Endothelial cell of umbilical vein (primary cell): ENCODE results near the gene LAMC3. TPM values are rescaled to one million over a fixed set of nuclear protein-coding genes. Genes with fewer than 3 reads are reported as not detected.

ENCODE experiments used
- BruUV-seq: library from RNA; stranded (reverse); fragments of 400-500 nt; replicated peaks from 2 replicates; lab custom pipeline; 2021; lab: Mats Ljungman, UMichigan
- CTCF ChIA-PET: fragments of 300-600, 350-600 bp; sonication (Branson Sonifier 250); formaldehyde crosslinking; loops from one replicate; lab custom pipeline; 2021; ENCODE audit warnings: antibody characterized with exemption, inconsistent platforms; lab: Charles Lee
- POLR2A ChIA-PET: fragments of 300-600, 350-600 bp; sonication (Branson Sonifier 250); formaldehyde crosslinking; loops from one replicate; lab custom pipeline; 2021; ENCODE audit warnings: antibody characterized with exemption, inconsistent platforms; lab: Charles Lee
- DNase-seq: peaks from one replicate; pipeline ENCODE4 v3.0.0-alpha.2; 2011; ENCODE audit warnings: low read depth, low spot score
- FAIRE-seq: peaks from 2 replicates; lab custom pipeline; 2011; peaks lifted over from hg19 to GRCh38; lab: Jason Lieb, UNC
- H2AFZ ChIP-seq: 2 replicates; pipeline ENCODE4 v1.6.0; 2012; ENCODE audit warnings: low read depth, low read length, control low read depth, inconsistent platforms
- H3K27ac ChIP-seq: 2 replicates; pipeline ENCODE4 v1.5.1; 2011; ENCODE audit warnings: low read depth, mild to moderate bottlenecking, control low read depth, low read length, moderate library complexity; ENCODE audit not compliant: insufficient read depth
- H3K27me3 ChIP-seq, 2 experiments: 2 replicates each; pipeline versions ENCODE4 v1.6.0 to v1.6.1; 2011; ENCODE audit warnings: low read length in 2 of 2, mixed read lengths in 1 of 2; ENCODE audit not compliant: control insufficient read depth in 2 of 2, insufficient read depth in 2 of 2
- H3K36me3 ChIP-seq, 2 experiments: 2 replicates in 1 of 2; 3 replicates in 1 of 2; pipeline ENCODE4 v1.5.1; 2011; ENCODE audit warnings: low read length in 2 of 2, mild to moderate bottlenecking in 1 of 2, moderate library complexity in 1 of 2; ENCODE audit not compliant: control insufficient read depth in 2 of 2, insufficient read depth in 2 of 2; ENCODE audit errors: extremely low read depth in 1 of 2
- H3K4me1 ChIP-seq: 3 replicates; pipeline ENCODE4 v1.5.1; 2011; ENCODE audit warnings: mild to moderate bottlenecking, low read length; ENCODE audit not compliant: control insufficient read depth, insufficient read depth; ENCODE audit errors: extremely low read depth
- H3K4me2 ChIP-seq: 2 replicates; pipeline ENCODE4 v1.6.1; 2011; ENCODE audit warnings: low read length, control low read depth, mixed read lengths; ENCODE audit not compliant: insufficient read depth
- H3K4me3 ChIP-seq, 3 experiments: fragments of 200-600 bp in 1 of 3; sonication (generic), shearing (Covaris generic) in 1 of 3; replicated peaks in 1 of 3; 2 replicates each; pipeline ENCODE4 v1.5.1; 2011 to 2016; ENCODE audit warnings: control low read depth in 3 of 3, low read length in 3 of 3, mild to moderate bottlenecking in 2 of 3, inconsistent platforms in 1 of 3, low read depth in 1 of 3, moderate library complexity in 1 of 3; ENCODE audit not compliant: insufficient read depth in 1 of 3
- H3K79me2 ChIP-seq: 2 replicates; pipeline ENCODE4 v1.6.0; 2012; ENCODE audit warnings: low read length, inconsistent platforms; ENCODE audit not compliant: control insufficient read depth, insufficient read depth
- H3K9ac ChIP-seq: replicated peaks from 2 replicates; pipeline ENCODE3; 2011; ENCODE audit warnings: low read length, control low read depth; ENCODE audit not compliant: insufficient read depth; ENCODE audit errors: extremely low read depth
- H3K9me1 ChIP-seq: replicated peaks from 3 replicates; pipeline ENCODE4 v1.6.0; 2011; ENCODE audit warnings: mild to moderate bottlenecking, low read length; ENCODE audit not compliant: control insufficient read depth, insufficient read depth; ENCODE audit errors: extremely low read depth
- H3K9me3 ChIP-seq: replicated peaks from 2 replicates; pipeline ENCODE4 v1.5.1; 2012; ENCODE audit warnings: low read length, inconsistent platforms; ENCODE audit not compliant: control insufficient read depth, insufficient read depth
- H4K20me1 ChIP-seq: replicated peaks from 2 replicates; pipeline ENCODE3; 2011; ENCODE audit warnings: mild to moderate bottlenecking, low read length; ENCODE audit not compliant: control insufficient read depth, insufficient read depth; ENCODE audit errors: extremely low read depth
- CTCF ChIP-seq, 2 donors: IDR thresholded peaks; 1 replicate in 1 of 2; 2 replicates in 1 of 2; pipeline ENCODE4 v1.5.1; 2011; ENCODE audit warnings: low read length in 2 of 2, mild to moderate bottlenecking in 2 of 2, moderate library complexity in 2 of 2, control low read depth in 1 of 2, inconsistent platforms in 1 of 2, low read depth in 1 of 2; ENCODE audit not compliant: insufficient read depth in 1 of 2; ENCODE audit errors: extremely low read depth in 1 of 2
- EZH2 ChIP-seq: IDR thresholded peaks from 2 replicates; pipeline ENCODE4 v1.6.1; 2012; ENCODE audit warnings: borderline replicate concordance, low read depth, mild to moderate bottlenecking, moderate library complexity, low read length, inconsistent platforms; ENCODE audit not compliant: severe bottlenecking
- FOS ChIP-seq: IDR thresholded peaks from 2 replicates; pipeline ENCODE4 v1.6.1; 2011; ENCODE audit warnings: mild to moderate bottlenecking, low read length, moderate library complexity, borderline replicate concordance; ENCODE audit not compliant: insufficient read depth
- GATA2 ChIP-seq: IDR thresholded peaks from 2 replicates; pipeline ENCODE4 v1.7.0; 2011; ENCODE audit warnings: low read depth, mild to moderate bottlenecking, moderate library complexity, mixed read lengths, low read length; ENCODE audit not compliant: insufficient read length, insufficient read depth
- JUN ChIP-seq: IDR thresholded peaks from 2 replicates; pipeline ENCODE4 v1.6.1; 2011; ENCODE audit warnings: borderline replicate concordance, low read depth; ENCODE audit not compliant: insufficient read length, insufficient read depth
- MYC ChIP-seq: IDR thresholded peaks from one replicate; pipeline ENCODE4 v1.6.1; 2011; ENCODE audit warnings: mild to moderate bottlenecking, low read depth, low read length
- POLR2A ChIP-seq: IDR thresholded peaks from 2 replicates; pipeline ENCODE4 v1.6.1; 2012; ENCODE audit warnings: low read depth, mild to moderate bottlenecking, control low read depth, low read length
- POLR2AphosphoS5 ChIP-seq: IDR thresholded peaks from 2 replicates; pipeline ENCODE4 v1.6.1; 2012; ENCODE audit warnings: low read depth, mild to moderate bottlenecking, control low read depth, low read length, moderate library complexity; ENCODE audit not compliant: insufficient read depth
- dilution Hi-C: fragments of 300-500 bp; cut with MboI; formaldehyde crosslinking; loops from one replicate; pipeline ENCODE4 v1.15.0; 2019; ENCODE audit warnings: low sequenced_read_pairs; ENCODE audit not compliant: extremely low pct_ligation_motif_present
- intact Hi-C: fragments of 100-400 bp; cut with micrococcal nuclease; formaldehyde crosslinking; loops from one replicate; pipeline ENCODE4 v1.10.0; 2022
- polyA plus RNA-seq, 4 experiments: library from polyadenylated mRNA; depleted of rRNA in 3 of 4; stranded (reverse) in 3 of 4; unstranded in 1 of 4; fragments of >200 nt; gene quantifications; 2 replicates each; pipeline versions ENCODE4 v1.2.1 to v1.2.3, GENCODE V29; 2011 to 2012; ENCODE audit warnings: missing spikeins in 1 of 4
- total RNA-seq: library from RNA; stranded (reverse); gene quantifications from 2 replicates; pipeline ENCODE4 v1.2.3, GENCODE V29; 2021
- TF ChIP-seq, protein P1 (sequence below): IDR thresholded peaks from 2 replicates; pipeline ENCODE4 v1.6.1; 2011; ENCODE audit not compliant: insufficient read depth, insufficient read length

Gene LAMC3
- total and polyA plus RNA-seq, 2 donors (not counting 3 experiments of a cell fraction or from before 2014, with no cell fraction given) = 0.18 to 0.38 TPM

DNA sequence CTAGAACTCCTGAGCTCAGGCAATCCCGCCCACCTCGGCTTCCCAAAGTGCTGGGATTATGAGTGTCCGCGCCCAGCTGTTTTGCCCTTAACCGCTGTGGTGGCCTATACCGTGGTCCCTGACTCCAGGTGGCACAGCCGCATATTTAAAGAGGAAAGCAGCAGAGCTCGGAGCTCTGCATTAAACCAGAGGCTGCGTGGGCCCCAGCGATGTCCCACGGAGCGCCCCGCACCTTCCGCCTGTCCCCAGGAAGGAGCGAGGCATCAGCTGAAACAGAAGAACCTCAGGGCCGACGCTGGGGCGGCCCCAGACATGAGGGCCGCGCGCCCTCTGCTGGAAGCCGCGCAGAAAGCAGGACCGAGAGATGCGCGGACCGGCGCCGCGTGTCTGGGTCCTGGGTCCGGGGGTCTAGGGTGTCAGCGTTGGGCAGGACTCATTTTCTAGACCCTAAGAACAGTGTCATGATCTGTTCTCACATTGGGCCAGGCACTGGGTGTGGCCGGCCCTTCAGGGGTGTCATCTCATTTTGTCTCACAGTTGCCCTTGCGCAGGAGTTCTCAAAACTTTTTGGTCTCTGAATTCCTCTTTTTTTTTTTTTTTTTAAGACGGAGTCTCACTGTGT is 37.7 kb downstream of the LAMC3 start:
- no peaks in the 10 kb centered on the region for H3K36me3 ChIP-seq
- H3K4me2 ChIP-seq = no peak overlapping the region
- DNase-seq (peak; percentile 56), FAIRE-seq (peak; percentile 80)
- intact Hi-C loops = loop anchor here (1.0 to 5.0 kb wide), 6 partner anchors 38 to 349 kb away; partner anchors contain the start of gene LAMC3
- ChIA-PET CTCF (interaction anchor here (0.5 to 8.5 kb wide), 55 partner anchors 9 to 346 kb away, joined by 3 to 133 read pairs (median 4); partner anchors contain the start of genes LAMC3 and NUP214), POLR2A (interaction anchor here (0.7 kb wide), 1 partner anchor 148 kb away, joined by 8 read pairs; no protein-coding TSS in a partner anchor)
- H3K9me3 ChIP-seq = no peaks in the 10 kb centered on the region
- H3K9me1 ChIP-seq = no peaks in the 10 kb centered on the region
- no TSS peak for BruUV-seq
- no peaks in the 10 kb centered on the region for H4K20me1 ChIP-seq
- no peaks in the 10 kb centered on the region for H3K27me3 ChIP-seq
- peak overlapping the region; percentile 75 for H2AFZ ChIP-seq
- H3K4me3 ChIP-seq = no peak overlapping the region
- H3K79me2 ChIP-seq = no peaks in the 10 kb centered on the region
- dilution Hi-C loops = no loop called here
- TF ChIP-seq FOS (no peak), POLR2AphosphoS5 (no peak), GATA2 (no peak), MYC (no peak), JUN (no peak), CTCF (IDR thresholded peaks at IDR 0.05; ENCODE audit: extremely low read depth in 1 of 2, insufficient read depth in 1 of 2, low read depth in 1 of 2, low read length in 2 of 2) (peak; percentile 95 to 98), POLR2A (no peak), EZH2 (no peak)
- TF ChIP-seq, protein P1, sequence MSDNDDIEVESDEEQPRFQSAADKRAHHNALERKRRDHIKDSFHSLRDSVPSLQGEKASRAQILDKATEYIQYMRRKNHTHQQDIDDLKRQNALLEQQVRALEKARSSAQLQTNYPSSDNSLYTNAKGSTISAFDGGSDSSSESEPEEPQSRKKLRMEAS = no peak
- no peak overlapping the region for H3K9ac ChIP-seq
- no peaks in the 10 kb centered on the region for H3K4me1 ChIP-seq
- H3K27ac ChIP-seq = no peak overlapping the region
